ENCODE measurements around the gene RPS14. TPM values are rescaled to one million over a fixed set of nuclear protein-coding genes. Genes with fewer than 3 reads are reported as not detected.

The RPS14 gene
- polyA plus RNA-seq, 1 donor (not counting 4 experiments of a cell fraction or from before 2014, with no cell fraction given): 3,540 TPM

GRCh38 chr5:150440948-150441812 lies 8.4 kb downstream of the RPS14 start:
- FAIRE-seq (no peak), DNase-seq (ENCODE audit: low read depth, low spot score) (no peak)
- dilution Hi-C loops (cut with MboI; ENCODE audit: extremely low pct_ligation_motif_present, low sequenced_read_pairs): no loop called here
- Histone ChIP-seq H3K9ac (ENCODE audit: control insufficient read depth, extremely low read depth, insufficient read depth, low read length) (no peak overlapping the region), H3K27ac (ENCODE audit: control insufficient read depth, insufficient read depth, low read length) (no peak overlapping the region), H3K4me3 (ENCODE audit: control insufficient read depth in 2 of 3, extremely low read depth in 1 of 3, insufficient read depth in 2 of 3, low read depth in 1 of 3, low read length in 3 of 3) (no peak overlapping the region), H3K9me1 (ENCODE audit: control insufficient read depth, extremely low read depth, insufficient read depth, low read length) (no peaks in the 10 kb centered on the region), H3K4me1 (ENCODE audit: control insufficient read depth, extremely low read depth, insufficient read depth, low read length) (peaks cover 5% of the 10 kb centered on the region), H2AFZ (ENCODE audit: control insufficient read depth, low read length) (no peak overlapping the region), H3K36me3 (ENCODE audit: control insufficient read depth in 2 of 2, extremely low read depth in 1 of 2, insufficient read depth in 2 of 2, low read length in 2 of 2) (peaks cover 26 to 28% of the 10 kb centered on the region in 2 experiments), H3K27me3 (ENCODE audit: control insufficient read depth, extremely low read depth, insufficient read depth, low read length) (no peaks in the 10 kb centered on the region), H4K20me1 (ENCODE audit: control insufficient read depth, extremely low read depth, insufficient read depth, low read length) (peaks cover 18% of the 10 kb centered on the region), H3K9me3 (ENCODE audit: control insufficient read depth, low read depth, low read length) (no peaks in the 10 kb centered on the region), H3K79me2 (ENCODE audit: control insufficient read depth, insufficient read depth, low read length) (peaks cover 10% of the 10 kb centered on the region), H3K4me2 (ENCODE audit: control insufficient read depth, extremely low read depth, insufficient read depth, low read depth, low read length) (no peak overlapping the region)
- TF ChIP-seq EZH2 (IDR thresholded peaks at IDR 0.05; ENCODE audit: low read length): no peak
- TF ChIP-seq, protein P1, sequence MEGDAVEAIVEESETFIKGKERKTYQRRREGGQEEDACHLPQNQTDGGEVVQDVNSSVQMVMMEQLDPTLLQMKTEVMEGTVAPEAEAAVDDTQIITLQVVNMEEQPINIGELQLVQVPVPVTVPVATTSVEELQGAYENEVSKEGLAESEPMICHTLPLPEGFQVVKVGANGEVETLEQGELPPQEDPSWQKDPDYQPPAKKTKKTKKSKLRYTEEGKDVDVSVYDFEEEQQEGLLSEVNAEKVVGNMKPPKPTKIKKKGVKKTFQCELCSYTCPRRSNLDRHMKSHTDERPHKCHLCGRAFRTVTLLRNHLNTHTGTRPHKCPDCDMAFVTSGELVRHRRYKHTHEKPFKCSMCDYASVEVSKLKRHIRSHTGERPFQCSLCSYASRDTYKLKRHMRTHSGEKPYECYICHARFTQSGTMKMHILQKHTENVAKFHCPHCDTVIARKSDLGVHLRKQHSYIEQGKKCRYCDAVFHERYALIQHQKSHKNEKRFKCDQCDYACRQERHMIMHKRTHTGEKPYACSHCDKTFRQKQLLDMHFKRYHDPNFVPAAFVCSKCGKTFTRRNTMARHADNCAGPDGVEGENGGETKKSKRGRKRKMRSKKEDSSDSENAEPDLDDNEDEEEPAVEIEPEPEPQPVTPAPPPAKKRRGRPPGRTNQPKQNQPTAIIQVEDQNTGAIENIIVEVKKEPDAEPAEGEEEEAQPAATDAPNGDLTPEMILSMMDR (optimal IDR thresholded peaks at IDR 0.05 in 1 of 3, IDR thresholded peaks at IDR 0.05 in 1 of 3, conservative IDR thresholded peaks at IDR 0.05 in 1 of 3; ENCODE audit: extremely low read depth in 1 of 3, insufficient read depth in 2 of 3, low read length in 3 of 3): no peak

- no peak overlapping the region for H3K4me2 ChIP-seq (ENCODE audit: control insufficient read depth, extremely low read depth, insufficient read depth, low read depth, low read length)
- no peaks in the 10 kb centered on the region for H3K27me3 ChIP-seq (ENCODE audit: control insufficient read depth, extremely low read depth, insufficient read depth, low read length)
- no peak overlapping the region for H3K27ac ChIP-seq (ENCODE audit: control insufficient read depth, insufficient read depth, low read length)
- DNase-seq (ENCODE audit: low read depth, low spot score): no peak
- no peaks in the 10 kb centered on the region for H3K79me2 ChIP-seq (ENCODE audit: control insufficient read depth, insufficient read depth, low read length)
- no peak for TF ChIP-seq EZH2 (IDR thresholded peaks at IDR 0.05; ENCODE audit: low read length)
- TF ChIP-seq, protein P1 (optimal IDR thresholded peaks at IDR 0.05 in 1 of 3, IDR thresholded peaks at IDR 0.05 in 1 of 3, conservative IDR thresholded peaks at IDR 0.05 in 1 of 3; ENCODE audit: extremely low read depth in 1 of 3, insufficient read depth in 2 of 3, low read length in 3 of 3): peak; percentile 58 to 63 (median 60)
- no peak overlapping the region for H3K4me3 ChIP-seq (ENCODE audit: control insufficient read depth in 2 of 3, extremely low read depth in 1 of 3, insufficient read depth in 2 of 3, low read depth in 1 of 3, low read length in 3 of 3)
- H4K20me1 ChIP-seq (ENCODE audit: control insufficient read depth, extremely low read depth, insufficient read depth, low read length): peaks cover 4% of the 10 kb centered on the region
- no peaks in the 10 kb centered on the region for H3K9me1 ChIP-seq (ENCODE audit: control insufficient read depth, extremely low read depth, insufficient read depth, low read length)
- dilution Hi-C loops (cut with MboI; ENCODE audit: extremely low pct_ligation_motif_present, low sequenced_read_pairs): no loop called here
- H3K36me3 ChIP-seq (ENCODE audit: control insufficient read depth in 2 of 2, extremely low read depth in 1 of 2, insufficient read depth in 2 of 2, low read length in 2 of 2): peaks cover 9 to 11% of the 10 kb centered on the region in 2 experiments
- H2AFZ ChIP-seq (ENCODE audit: control insufficient read depth, low read length): no peak overlapping the region
- no peak overlapping the region for H3K9ac ChIP-seq (ENCODE audit: control insufficient read depth, extremely low read depth, insufficient read depth, low read length)
- no peaks in the 10 kb centered on the region for H3K9me3 ChIP-seq (ENCODE audit: control insufficient read depth, low read depth, low read length)
- peaks cover 13% of the 10 kb centered on the region for H3K4me1 ChIP-seq (ENCODE audit: control insufficient read depth, extremely low read depth, insufficient read depth, low read length)
- FAIRE-seq: no peak
Measured at GRCh38 chr5:150438873-150439546, 10.5 kb downstream of the RPS14 start.
